A549 (cell line): Measurements from ENCODE around the gene CD69. TPM values are rescaled to one million over a fixed set of nuclear protein-coding genes. Genes with fewer than 3 reads are reported as not detected.

Experiments
- polyA plus RNA-seq, 4 experiments: library from polyadenylated mRNA; depleted of rRNA in 3 of 4; stranded (reverse); fragments of >200 nt; fragmentation: RNase III in 1 of 4; extraction: RNeasy Plus Mini Kit Qiagen cat#74134 plus additional on column Dnase treatment in 1 of 4; gene quantifications; 2 replicates in 3 of 4; 3 replicates in 1 of 4; pipeline ENCODE4 v1.2.3, GENCODE V29; 2011 to 2017

The CD69 gene
- polyA plus RNA-seq, 2 of the 4 experiments (the other 2 are of a cell fraction), result not detected

Other genes starting within 250 kb of the CD69 start
- not detected in 2 replicates for gene KLRB1, start 153.0 kb downstream of the CD69 start, polyA plus RNA-seq (2011; rRNA removed)
- not detected in 3 replicates for gene KLRB1, start 153.0 kb downstream of the CD69 start, polyA plus RNA-seq (2017; fragmentation: RNase III; extraction: RNeasy Plus Mini Kit Qiagen cat#74134 plus additional on column Dnase treatment)
- 3.3 and 4.0 TPM in 2 replicates for gene CLEC2D, start 91.2 kb downstream of the CD69 start, polyA plus RNA-seq (2011; rRNA removed)
- 1.1 to 1.4 TPM (median 1.3 TPM) in 3 replicates for gene CLEC2D, start 91.2 kb downstream of the CD69 start, polyA plus RNA-seq (2017; fragmentation: RNase III; extraction: RNeasy Plus Mini Kit Qiagen cat#74134 plus additional on column Dnase treatment)
- gene CLECL1, start 27.8 kb downstream of the CD69 start, polyA plus RNA-seq (2011; rRNA removed), result not detected in 2 replicates
- gene CLECL1, start 27.8 kb downstream of the CD69 start, polyA plus RNA-seq (2017; fragmentation: RNase III; extraction: RNeasy Plus Mini Kit Qiagen cat#74134 plus additional on column Dnase treatment), result not detected in 3 replicates
- gene KLRF1, start 66.6 kb upstream of the CD69 start, polyA plus RNA-seq (2011; rRNA removed), result not detected in 2 replicates
- gene KLRF1, start 66.6 kb upstream of the CD69 start, polyA plus RNA-seq (2017; fragmentation: RNase III; extraction: RNeasy Plus Mini Kit Qiagen cat#74134 plus additional on column Dnase treatment), result not detected in 3 replicates
- gene CLEC2B, start 108.5 kb upstream of the CD69 start, polyA plus RNA-seq (2011; rRNA removed), result 2.1 and 2.2 TPM in 2 replicates
- gene CLEC2B, start 108.5 kb upstream of the CD69 start, polyA plus RNA-seq (2017; fragmentation: RNase III; extraction: RNeasy Plus Mini Kit Qiagen cat#74134 plus additional on column Dnase treatment), result 0.17 to 0.55 TPM (median 0.30 TPM) in 3 replicates
- gene KLRF2, start 120.6 kb upstream of the CD69 start, polyA plus RNA-seq (2011; rRNA removed), result not detected in 2 replicates
- gene KLRF2, start 120.6 kb upstream of the CD69 start, polyA plus RNA-seq (2017; fragmentation: RNase III; extraction: RNeasy Plus Mini Kit Qiagen cat#74134 plus additional on column Dnase treatment), result not detected in 3 replicates
- gene CLEC2A, start 171.5 kb upstream of the CD69 start, polyA plus RNA-seq (2011; rRNA removed), result not detected in 2 replicates
- not detected in 3 replicates for gene CLEC2A, start 171.5 kb upstream of the CD69 start, polyA plus RNA-seq (2017; fragmentation: RNase III; extraction: RNeasy Plus Mini Kit Qiagen cat#74134 plus additional on column Dnase treatment)
- not detected in 2 replicates for gene CLEC12A, start 210.5 kb upstream of the CD69 start, polyA plus RNA-seq (2011; rRNA removed)
- gene CLEC12A, start 210.5 kb upstream of the CD69 start, polyA plus RNA-seq (2017; fragmentation: RNase III; extraction: RNeasy Plus Mini Kit Qiagen cat#74134 plus additional on column Dnase treatment), result not detected in 3 replicates
- gene CLEC1B, start 238.2 kb upstream of the CD69 start, polyA plus RNA-seq (2011; rRNA removed), result not detected in 2 replicates
- not detected in 3 replicates for gene CLEC1B, start 238.2 kb upstream of the CD69 start, polyA plus RNA-seq (2017; fragmentation: RNase III; extraction: RNeasy Plus Mini Kit Qiagen cat#74134 plus additional on column Dnase treatment)
- gene CLEC12B, start 249.7 kb upstream of the CD69 start, polyA plus RNA-seq (2011; rRNA removed), result not detected in 2 replicates
- not detected in 3 replicates for gene CLEC12B, start 249.7 kb upstream of the CD69 start, polyA plus RNA-seq (2017; fragmentation: RNase III; extraction: RNeasy Plus Mini Kit Qiagen cat#74134 plus additional on column Dnase treatment)